OCI-LY7 (cell line): Measurements from ENCODE around the gene HPSE. TPM values are rescaled to one million over a fixed set of nuclear protein-coding genes. Genes with fewer than 3 reads are reported as not detected.

Experiments
- BruUV-seq: library from RNA; stranded (reverse); fragments of 400-500 nt; replicated peaks from 2 replicates; lab custom pipeline; 2021; lab: Mats Ljungman, UMichigan
- CTCF ChIA-PET: fragments of 300-600 bp; sonication (Branson Sonifier 250); formaldehyde crosslinking; loops from one replicate; lab custom pipeline; 2022; ENCODE audit warnings: antibody characterized with exemption; ENCODE audit not compliant: unreplicated experiment; lab: Charles Lee
- POLR2A ChIA-PET: fragments of 300-600 bp; sonication (Branson Sonifier 250); formaldehyde crosslinking; loops from one replicate; lab custom pipeline; 2022; ENCODE audit warnings: antibody characterized with exemption; lab: Charles Lee
- DNase-seq: peaks from one replicate; pipeline ENCODE4 v3.0.0-alpha.2; 2015; ENCODE audit warnings: low spot score
- H2AFZ ChIP-seq: fragments of 200-600 bp; sonication (generic), shearing (Covaris generic); 2 replicates; pipeline ENCODE4 v1.6.1; 2014; ENCODE audit warnings: mild to moderate bottlenecking, antibody characterized with exemption, low read length, moderate library complexity
- H3K27ac ChIP-seq: fragments of 200-600 bp; sonication (generic); 2 replicates; pipeline ENCODE4 v1.5.1; 2014; ENCODE audit warnings: mixed run types, low read depth, mild to moderate bottlenecking, moderate library complexity, low read length, inconsistent platforms; ENCODE audit not compliant: poor library complexity, severe bottlenecking
- H3K36me3 ChIP-seq: fragments of 200-600 bp; sonication (generic); 2 replicates; pipeline ENCODE4 v1.6.1; 2014; ENCODE audit warnings: mild to moderate bottlenecking, antibody characterized with exemption, low read length, moderate library complexity, mixed read lengths; ENCODE audit not compliant: insufficient read depth
- H3K4me1 ChIP-seq: fragments of 200-600 bp; sonication (generic); 2 replicates; pipeline ENCODE4 v1.5.1; 2014; ENCODE audit warnings: mild to moderate bottlenecking, low read length; ENCODE audit not compliant: insufficient read depth, poor library complexity, severe bottlenecking
- H3K4me2 ChIP-seq: fragments of 200-600 bp; sonication (generic); 2 replicates; pipeline ENCODE4 v1.6.1; 2014; ENCODE audit warnings: mild to moderate bottlenecking, low read length
- H3K4me3 ChIP-seq: fragments of 200-600 bp; sonication (generic); 2 replicates; pipeline ENCODE4 v1.5.1; 2014; ENCODE audit warnings: mild to moderate bottlenecking, low read depth, low read length; ENCODE audit not compliant: poor library complexity, severe bottlenecking
- H3K79me2 ChIP-seq: fragments of 200-600 bp; sonication (generic); 2 replicates; pipeline ENCODE4 v1.6.1; 2016; ENCODE audit warnings: low read depth, mild to moderate bottlenecking, low read length, moderate library complexity, mixed read lengths; ENCODE audit not compliant: insufficient read depth
- H3K9me2 ChIP-seq: fragments of 200-600 bp; sonication (generic); 2 replicates; pipeline ENCODE4 v1.6.1; 2016; ENCODE audit warnings: mild to moderate bottlenecking, low read length, mixed read lengths; ENCODE audit not compliant: insufficient read depth
- H3K9me3 ChIP-seq: fragments of 200-600 bp; sonication (generic); 2 replicates; pipeline ENCODE4 v1.6.1; 2014; ENCODE audit warnings: mild to moderate bottlenecking, mixed run types, low read length, mixed read lengths
- H4K20me1 ChIP-seq: fragments of 200-600 bp; sonication (generic); 2 replicates; pipeline ENCODE4 v1.6.1; 2014; ENCODE audit warnings: mild to moderate bottlenecking, antibody characterized with exemption, low read length, moderate library complexity, mixed read lengths; ENCODE audit not compliant: insufficient read depth
- EZH2phosphoT487 ChIP-seq: fragments of 200-600 bp; sonication (generic); IDR thresholded peaks from 2 replicates; pipeline ENCODE4 v1.6.1; 2018; ENCODE audit warnings: low read depth, borderline replicate concordance, mild to moderate bottlenecking, mixed run types, antibody characterized with exemption, low read length, moderate library complexity, mixed read lengths
- intact Hi-C: fragments of 100-400 bp; cut with micrococcal nuclease; formaldehyde crosslinking; loops from one replicate; pipeline ENCODE4 v1.10.0; 2022; ENCODE audit not compliant: unreplicated experiment
- small RNA-seq: library from RNA; depleted of rRNA; stranded (forward); fragments of <200 nt; gene quantifications from one replicate; pipeline ENCODE3, GENCODE V24; 2014
- total RNA-seq, 2 experiments: library from RNA; depleted of rRNA in 1 of 2; stranded (reverse); fragments of >200 nt in 1 of 2; shearing (Covaris generic) in 1 of 2; gene quantifications; 2 replicates each; pipeline ENCODE4 v1.2.3, GENCODE V29; 2014 to 2022
- TF ChIP-seq, protein P1 (sequence below): fragments of 200-600 bp; sonication (generic); conservative IDR thresholded peaks from 2 replicates; pipeline ENCODE4 v1.5.1; 2014; ENCODE audit warnings: mild to moderate bottlenecking, antibody characterized with exemption, low read length, moderate library complexity, mixed read lengths

HPSE gene
- total RNA-seq, 2 experiments from 2014 or later: 2.4 to 3.1 TPM

DNA sequence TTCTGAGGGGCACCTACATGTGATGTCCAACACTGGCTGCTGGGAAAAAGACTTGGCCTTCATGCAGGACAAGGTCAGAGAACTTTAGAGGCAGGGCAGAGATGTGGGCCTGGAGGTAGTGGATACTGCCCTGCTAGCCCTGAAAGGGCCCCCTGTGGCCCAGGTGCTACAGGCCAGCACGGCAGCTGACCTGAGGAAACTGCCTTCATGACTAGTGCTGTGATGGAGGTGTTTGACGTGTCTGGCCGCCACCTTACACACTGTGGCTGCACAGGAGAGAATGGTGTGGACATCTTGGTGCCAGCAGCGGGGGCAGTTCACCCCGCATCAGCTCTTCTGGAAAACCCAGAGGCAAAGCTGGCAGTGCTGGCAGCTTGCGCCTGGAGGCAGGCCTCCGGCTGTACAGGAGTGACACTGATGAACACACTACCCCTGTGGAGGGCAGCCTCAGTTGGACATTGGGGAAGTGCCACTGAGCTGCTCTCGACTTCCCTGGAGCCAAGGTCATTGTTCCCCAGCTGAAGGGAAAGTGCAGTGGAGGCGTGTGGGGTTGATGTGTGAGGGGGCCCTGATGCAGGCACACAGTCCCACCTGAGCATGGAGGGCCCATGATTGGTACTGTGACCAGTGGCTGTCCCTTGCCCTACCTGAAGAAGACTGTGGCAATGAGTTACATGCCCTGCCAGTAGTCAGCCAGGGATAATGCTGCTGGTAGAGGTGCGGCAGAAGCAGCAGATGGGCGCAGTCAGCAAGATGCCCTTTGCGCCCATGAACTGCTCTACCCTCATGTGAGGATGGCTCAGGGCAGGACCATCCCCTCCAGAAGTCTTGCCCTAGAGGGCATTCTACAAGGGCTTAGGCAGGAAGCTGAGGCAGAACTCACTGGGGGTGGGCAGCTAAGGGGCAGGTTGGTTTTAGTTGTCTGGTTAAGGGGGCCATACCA lies 87.0 kb downstream of the HPSE start:
- peaks cover 5% of the 10 kb centered on the region for H3K4me1 ChIP-seq
- H3K9me2 ChIP-seq: no peaks in the 10 kb centered on the region
- no peak overlapping the region for H3K4me3 ChIP-seq
- H3K9me3 ChIP-seq: no peaks in the 10 kb centered on the region
- no peaks in the 10 kb centered on the region for H4K20me1 ChIP-seq
- CTCF ChIA-PET: interaction anchor here (0.8 kb wide), 1 partner anchor 10 kb away, joined by 4 read pairs; no protein-coding TSS in a partner anchor
- no peak overlapping the region for H3K27ac ChIP-seq
- no peak overlapping the region for H2AFZ ChIP-seq
- no TSS peak for BruUV-seq
- H3K4me2 ChIP-seq: no peak overlapping the region
- TF ChIP-seq, protein P1, sequence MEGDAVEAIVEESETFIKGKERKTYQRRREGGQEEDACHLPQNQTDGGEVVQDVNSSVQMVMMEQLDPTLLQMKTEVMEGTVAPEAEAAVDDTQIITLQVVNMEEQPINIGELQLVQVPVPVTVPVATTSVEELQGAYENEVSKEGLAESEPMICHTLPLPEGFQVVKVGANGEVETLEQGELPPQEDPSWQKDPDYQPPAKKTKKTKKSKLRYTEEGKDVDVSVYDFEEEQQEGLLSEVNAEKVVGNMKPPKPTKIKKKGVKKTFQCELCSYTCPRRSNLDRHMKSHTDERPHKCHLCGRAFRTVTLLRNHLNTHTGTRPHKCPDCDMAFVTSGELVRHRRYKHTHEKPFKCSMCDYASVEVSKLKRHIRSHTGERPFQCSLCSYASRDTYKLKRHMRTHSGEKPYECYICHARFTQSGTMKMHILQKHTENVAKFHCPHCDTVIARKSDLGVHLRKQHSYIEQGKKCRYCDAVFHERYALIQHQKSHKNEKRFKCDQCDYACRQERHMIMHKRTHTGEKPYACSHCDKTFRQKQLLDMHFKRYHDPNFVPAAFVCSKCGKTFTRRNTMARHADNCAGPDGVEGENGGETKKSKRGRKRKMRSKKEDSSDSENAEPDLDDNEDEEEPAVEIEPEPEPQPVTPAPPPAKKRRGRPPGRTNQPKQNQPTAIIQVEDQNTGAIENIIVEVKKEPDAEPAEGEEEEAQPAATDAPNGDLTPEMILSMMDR: no peak
- no peak for TF ChIP-seq EZH2phosphoT487
- POLR2A ChIA-PET: interaction anchor here (1.1 kb wide), 1 partner anchor 36 kb away, joined by 3 read pairs; the partner anchor contains the start of gene COQ2
- intact Hi-C loops: no loop called here
- no peaks in the 10 kb centered on the region; the same call in 1 of the 2 replicates for H3K36me3 ChIP-seq
- DNase-seq: no peak
- no peaks in the 10 kb centered on the region for H3K79me2 ChIP-seq

Small RNAs within 50 kb of the gene (small RNA-seq; reads per million reads assigned to genes)
- not detected for gene AC114781.5

Other genes with a start within 250 kb of the HPSE start
- gene PLAC8, start 220.1 kb downstream of the HPSE start, total RNA-seq (2014; rRNA removed; shearing (Covaris generic)): not detected in 2 replicates
- not detected in 2 replicates for gene PLAC8, start 220.1 kb downstream of the HPSE start, total RNA-seq (2022)
- 12.1 and 12.8 TPM in 2 replicates for gene COQ2, start 50.0 kb downstream of the HPSE start, total RNA-seq (2014; rRNA removed; shearing (Covaris generic))
- gene COQ2, start 50.0 kb downstream of the HPSE start, total RNA-seq (2022): 14.4 and 17.9 TPM in 2 replicates
- 63.3 and 67.1 TPM in 2 replicates for gene HELQ, start 121.0 kb upstream of the HPSE start, total RNA-seq (2014; rRNA removed; shearing (Covaris generic))
- 66.3 and 70.4 TPM in 2 replicates for gene HELQ, start 121.0 kb upstream of the HPSE start, total RNA-seq (2022)
- 38.1 and 41.4 TPM in 2 replicates for gene MRPS18C, start 121.2 kb upstream of the HPSE start, total RNA-seq (2014; rRNA removed; shearing (Covaris generic))
- 98.1 and 104 TPM in 2 replicates for gene MRPS18C, start 121.2 kb upstream of the HPSE start, total RNA-seq (2022)
- gene ABRAXAS1, start 150.3 kb upstream of the HPSE start, total RNA-seq (2014; rRNA removed; shearing (Covaris generic)): 17.7 and 24.4 TPM in 2 replicates
- gene ABRAXAS1, start 150.3 kb upstream of the HPSE start, total RNA-seq (2022): 26.5 and 28.4 TPM in 2 replicates
- gene GPAT3, start 201.3 kb upstream of the HPSE start, total RNA-seq (2014; rRNA removed; shearing (Covaris generic)): 0.41 TPM in 1 of 2 replicates, not detected in the other
- not detected in 2 replicates for gene GPAT3, start 201.3 kb upstream of the HPSE start, total RNA-seq (2022)